Lower lobe of right lung (tissue), 2 donors: Measurements from ENCODE around the gene MTG2. TPM values are rescaled to one million over a fixed set of nuclear protein-coding genes. Genes with fewer than 3 reads are reported as not detected.

Experiments
- ATAC-seq, 2 donors: fragments of 200-7000 bp; cut with Tn5 transposase; one replicate each; pipeline ENCODE4 v1.9.1; 2020 to 2022; ENCODE audit warnings: mild to moderate bottlenecking in 2 of 2, moderate library complexity in 2 of 2
- DNase-seq: peaks from one replicate; pipeline ENCODE4 v3.0.0-alpha.2; 2020
- H3K27ac ChIP-seq: fragments of 200-600 bp; one replicate; pipeline ENCODE4 v1.8.0; 2022
- H3K27me3 ChIP-seq: fragments of 200-600 bp; one replicate; pipeline ENCODE4 v1.8.0; 2022; ENCODE audit warnings: low read depth
- H3K36me3 ChIP-seq: fragments of 200-600 bp; one replicate; pipeline ENCODE4 v1.8.0; 2022; ENCODE audit warnings: mild to moderate bottlenecking
- H3K4me1 ChIP-seq: fragments of 200-600 bp; one replicate; pipeline ENCODE4 v1.8.0; 2022
- H3K4me3 ChIP-seq: fragments of 200-600 bp; one replicate; pipeline ENCODE4 v1.8.0; 2022; ENCODE audit warnings: mild to moderate bottlenecking
- H3K9me3 ChIP-seq: fragments of 200-600 bp; one replicate; pipeline ENCODE4 v1.8.0; 2022
- intact Hi-C: fragments of 100-400 bp; cut with DNase I; formaldehyde crosslinking; loops from one replicate; pipeline ENCODE4 v1.11.0; 2022
- total RNA-seq: library from RNA; stranded (reverse); fragmentation: NEBNext Ultra II Directional; extraction: Animal tissue kit (Norgen Biotek cat#: 25700); gene quantifications from one replicate; pipeline ENCODE4 v1.2.1, GENCODE V29; 2021
- TF ChIP-seq, protein P1 (sequence below): fragments of 200-600 bp; IDR thresholded peaks from one replicate; pipeline ENCODE4 v1.8.0; 2022; ENCODE audit warnings: antibody characterized with exemption, mild to moderate bottlenecking
- donor health status: DM: no; HTN: yes; CAD: no; lungs with severe emphysema.

The MTG2 gene
- total RNA-seq, 1 donor from 2014 or later: 27.1 TPM

DNA sequence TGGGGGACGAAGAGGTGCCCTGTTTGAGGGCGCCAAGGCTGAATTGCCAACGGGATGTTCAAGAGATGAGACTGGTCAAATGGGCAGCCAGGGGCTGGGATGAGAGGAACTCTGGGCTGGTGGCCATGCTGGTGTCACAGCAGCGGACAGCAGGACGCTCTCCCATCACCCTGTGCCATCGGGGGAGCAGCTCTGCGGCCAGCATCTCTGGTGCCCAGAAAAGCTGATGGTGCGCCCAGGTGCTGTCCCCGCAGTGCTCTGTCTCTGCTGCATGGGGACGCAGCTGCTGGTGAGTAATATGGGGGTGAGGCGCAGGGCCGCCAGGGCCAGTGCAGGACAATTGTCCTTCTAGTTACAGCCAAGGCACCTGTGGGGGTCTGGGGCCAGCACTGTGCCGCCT lies 42.2 kb downstream of the MTG2 start:
- no peak overlapping the region for H3K27ac ChIP-seq
- no peaks in the 10 kb centered on the region for H3K36me3 ChIP-seq
- ATAC-seq (no peak), DNase-seq (no peak)
- H3K4me3 ChIP-seq: no peak overlapping the region
- H3K4me1 ChIP-seq: peaks cover 7% of the 10 kb centered on the region
- intact Hi-C loops: no loop called here
- H3K27me3 ChIP-seq: peaks cover 70% of the 10 kb centered on the region
- TF ChIP-seq, protein P1, sequence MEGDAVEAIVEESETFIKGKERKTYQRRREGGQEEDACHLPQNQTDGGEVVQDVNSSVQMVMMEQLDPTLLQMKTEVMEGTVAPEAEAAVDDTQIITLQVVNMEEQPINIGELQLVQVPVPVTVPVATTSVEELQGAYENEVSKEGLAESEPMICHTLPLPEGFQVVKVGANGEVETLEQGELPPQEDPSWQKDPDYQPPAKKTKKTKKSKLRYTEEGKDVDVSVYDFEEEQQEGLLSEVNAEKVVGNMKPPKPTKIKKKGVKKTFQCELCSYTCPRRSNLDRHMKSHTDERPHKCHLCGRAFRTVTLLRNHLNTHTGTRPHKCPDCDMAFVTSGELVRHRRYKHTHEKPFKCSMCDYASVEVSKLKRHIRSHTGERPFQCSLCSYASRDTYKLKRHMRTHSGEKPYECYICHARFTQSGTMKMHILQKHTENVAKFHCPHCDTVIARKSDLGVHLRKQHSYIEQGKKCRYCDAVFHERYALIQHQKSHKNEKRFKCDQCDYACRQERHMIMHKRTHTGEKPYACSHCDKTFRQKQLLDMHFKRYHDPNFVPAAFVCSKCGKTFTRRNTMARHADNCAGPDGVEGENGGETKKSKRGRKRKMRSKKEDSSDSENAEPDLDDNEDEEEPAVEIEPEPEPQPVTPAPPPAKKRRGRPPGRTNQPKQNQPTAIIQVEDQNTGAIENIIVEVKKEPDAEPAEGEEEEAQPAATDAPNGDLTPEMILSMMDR: no peak
- no peaks in the 10 kb centered on the region for H3K9me3 ChIP-seq

DNA sequence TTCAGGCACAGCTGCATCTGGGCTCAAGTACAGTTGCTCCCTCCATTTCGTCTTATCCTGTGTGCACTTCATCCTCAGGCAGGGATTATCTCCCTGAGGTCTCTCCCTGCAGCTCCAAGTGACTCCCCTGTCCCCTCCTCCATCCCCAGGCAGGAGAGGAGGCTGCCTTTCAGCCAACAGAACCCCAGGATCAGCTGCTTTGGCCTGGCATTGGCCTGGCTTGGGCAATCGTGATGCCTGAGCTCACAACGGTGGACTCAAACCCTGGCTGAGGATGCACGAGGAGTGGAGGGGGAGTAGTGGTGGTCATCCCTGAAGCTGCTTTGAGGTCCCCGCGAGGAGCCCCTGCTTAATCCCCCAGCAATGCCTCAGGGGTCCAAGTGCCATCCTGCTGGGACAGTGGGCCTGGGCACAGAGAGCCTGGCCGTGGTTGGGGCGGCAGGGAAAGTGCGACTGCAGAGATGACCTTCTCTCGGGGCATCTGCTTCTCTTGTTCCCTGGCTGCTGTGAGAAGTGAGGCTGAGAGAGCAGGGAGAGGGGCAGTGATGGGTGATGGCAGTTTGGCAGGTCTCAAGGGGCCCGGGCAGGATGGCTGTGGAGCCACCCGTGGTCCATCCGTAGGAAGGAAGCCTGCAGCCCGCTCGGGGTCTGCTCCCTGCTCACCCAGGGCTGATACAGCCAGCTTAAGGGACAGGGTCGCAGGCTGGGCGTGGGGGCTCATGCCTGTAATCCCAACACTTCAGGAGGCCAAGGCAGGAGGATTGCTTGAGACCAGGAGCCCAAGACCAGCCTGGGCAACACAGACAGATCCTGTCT lies 43.2 kb downstream of the MTG2 start:
- intact Hi-C loops: no loop called here
- Histone ChIP-seq H3K27me3 (peaks cover 62% of the 10 kb centered on the region), H3K4me1 (no peaks in the 10 kb centered on the region), H3K36me3 (no peaks in the 10 kb centered on the region), H3K9me3 (no peaks in the 10 kb centered on the region), H3K27ac (no peak overlapping the region), H3K4me3 (no peak overlapping the region)
- DNase-seq (no peak), ATAC-seq (no peak)
- TF ChIP-seq, protein P1: no peak

DNA sequence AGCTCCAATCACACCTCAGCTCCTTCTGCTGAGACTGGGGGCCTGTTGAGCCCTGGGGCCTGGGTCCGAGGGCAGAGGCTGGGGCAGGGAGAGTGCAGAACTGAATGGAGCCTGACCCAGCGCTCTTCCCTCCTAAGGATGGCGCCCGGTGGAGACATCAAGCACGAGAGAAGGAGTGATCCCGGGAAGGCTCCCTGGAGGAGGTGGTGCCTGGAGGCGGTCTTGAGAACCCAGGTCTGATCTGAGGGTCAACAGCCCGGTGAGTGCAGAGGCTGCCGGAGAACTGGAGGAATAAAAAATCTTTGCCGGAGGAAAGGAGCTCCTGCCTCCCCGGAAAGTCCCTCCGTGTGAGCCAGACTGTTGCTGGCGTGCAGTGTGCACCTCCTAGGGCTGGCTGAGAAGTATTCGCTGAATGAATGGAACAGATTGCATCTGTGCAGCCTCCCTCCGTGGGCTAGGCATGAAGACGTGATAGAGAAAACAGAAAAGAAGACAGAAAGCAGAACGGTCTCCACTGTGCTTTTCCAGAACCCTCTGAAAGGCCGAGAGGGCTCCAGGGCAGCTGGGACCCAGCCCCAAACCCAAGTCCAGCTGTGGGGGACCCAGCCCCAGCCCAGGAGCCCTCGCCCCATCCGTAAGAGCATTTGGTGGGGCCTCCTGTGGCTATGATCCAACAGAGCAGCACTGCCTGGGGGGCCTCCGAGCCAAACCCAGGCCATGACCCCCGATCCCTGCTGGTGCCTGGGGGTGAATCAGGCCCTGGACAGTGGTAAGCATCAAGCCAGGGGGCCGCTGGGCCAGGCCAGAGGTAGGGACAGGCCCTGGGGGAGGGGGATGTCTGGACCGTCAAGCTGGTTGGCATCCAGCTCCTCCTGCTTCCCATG lies 44.1 kb downstream of the MTG2 start:
- Histone ChIP-seq H3K36me3 (no peaks in the 10 kb centered on the region), H3K27me3 (peaks cover 53% of the 10 kb centered on the region), H3K4me1 (no peaks in the 10 kb centered on the region), H3K27ac (no peak overlapping the region), H3K4me3 (no peak overlapping the region), H3K9me3 (no peaks in the 10 kb centered on the region)
- TF ChIP-seq, protein P1: no peak
- DNase-seq (no peak), ATAC-seq (no peak)
- intact Hi-C loops: no loop called here

DNA sequence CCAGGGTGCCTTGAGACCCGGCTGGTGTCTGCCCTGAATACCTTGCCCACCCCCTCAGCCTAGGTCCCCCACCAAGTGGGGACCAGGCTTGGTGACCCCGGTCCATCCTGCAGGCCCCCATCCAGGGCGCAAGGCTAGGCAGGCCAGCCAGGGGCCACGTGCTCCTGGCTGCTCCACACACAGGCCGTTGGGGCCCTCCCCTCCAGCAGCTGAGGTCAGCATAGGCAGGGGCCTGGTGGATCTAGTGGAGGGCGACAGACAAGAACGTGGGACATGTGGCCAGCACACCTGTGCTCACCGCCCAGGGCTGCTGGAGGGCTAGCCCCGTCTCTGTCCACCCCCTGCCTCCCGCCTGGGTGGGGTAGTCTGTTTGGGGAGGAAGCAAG lies 44.8 kb downstream of the MTG2 start:
- H3K27me3 ChIP-seq: peaks cover 46% of the 10 kb centered on the region
- no peak overlapping the region for H3K4me3 ChIP-seq
- intact Hi-C loops: no loop called here
- no peak overlapping the region for H3K27ac ChIP-seq
- TF ChIP-seq, protein P1: no peak
- H3K36me3 ChIP-seq: no peaks in the 10 kb centered on the region
- no peaks in the 10 kb centered on the region for H3K9me3 ChIP-seq
- ATAC-seq (no peak), DNase-seq (no peak)
- H3K4me1 ChIP-seq: no peaks in the 10 kb centered on the region

DNA sequence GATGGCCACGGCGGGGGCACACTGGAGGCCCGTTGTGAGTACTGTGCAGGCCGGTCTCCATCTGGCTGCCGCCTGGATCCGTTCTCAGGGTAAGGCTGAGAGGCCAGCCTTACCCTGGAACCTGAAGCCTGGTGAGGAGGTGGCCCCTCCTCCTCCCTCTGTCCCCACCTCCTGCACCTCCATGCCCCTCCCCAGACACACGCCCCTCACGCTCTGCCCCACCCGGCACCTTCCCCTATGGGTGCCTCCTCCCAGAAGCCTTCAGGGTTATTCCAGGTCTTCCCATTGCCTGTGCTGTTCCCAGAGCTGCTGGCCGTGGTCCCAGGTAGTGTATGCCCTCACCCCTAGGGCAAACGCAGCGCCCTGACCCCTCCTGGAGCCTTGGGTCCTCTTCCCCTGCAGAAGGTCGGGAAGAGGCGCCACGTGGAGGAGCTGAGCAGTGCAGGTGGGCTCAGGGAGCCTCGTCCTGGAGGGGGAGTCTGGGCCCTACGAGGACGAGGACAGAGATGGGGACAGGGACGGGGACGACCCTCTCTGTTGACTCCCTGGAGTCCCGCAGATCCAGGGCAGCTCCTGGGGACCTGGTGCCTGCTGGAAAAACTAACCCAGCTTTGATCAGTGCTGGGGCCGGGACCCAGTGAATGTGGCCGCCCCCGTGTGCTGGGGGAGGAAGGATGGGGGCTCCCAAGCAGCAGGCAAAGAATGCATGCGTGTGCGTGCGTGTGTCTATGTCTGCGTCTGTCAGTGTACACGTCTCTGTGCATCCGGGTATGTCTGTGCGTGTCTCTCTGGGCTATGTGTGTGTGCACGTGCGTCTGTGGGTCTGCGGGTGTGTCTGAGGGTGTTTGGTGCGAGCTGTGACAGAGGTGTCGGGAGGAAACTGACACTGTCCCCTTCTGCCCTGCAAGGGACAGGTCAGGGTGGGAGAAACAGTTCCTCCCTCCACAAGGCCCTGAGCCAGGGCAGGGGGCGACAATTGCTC lies 45.4 kb downstream of the MTG2 start:
- Histone ChIP-seq H3K4me1 (no peaks in the 10 kb centered on the region), H3K27ac (no peak overlapping the region), H3K27me3 (peaks cover 40% of the 10 kb centered on the region), H3K36me3 (no peaks in the 10 kb centered on the region), H3K9me3 (no peaks in the 10 kb centered on the region), H3K4me3 (no peak overlapping the region)
- DNase-seq: no peak
- intact Hi-C loops: no loop called here
- ATAC-seq: peak; percentile 12 to 25
- TF ChIP-seq, protein P1: no peak
